CD14-positive monocyte (primary cell): ENCODE data around the gene SSB. TPM values are rescaled to one million over a fixed set of nuclear protein-coding genes. Genes with fewer than 3 reads are reported as not detected.

Source experiments
- DNase-seq, 3 donors: peaks; one replicate each; pipeline ENCODE4 v3.0.0-alpha.2; 2011 to 2022
- H2AFZ ChIP-seq: 2 replicates; pipeline ENCODE4 v1.6.0; 2012; ENCODE audit warnings: mild to moderate bottlenecking, low read depth, low read length, inconsistent platforms; ENCODE audit not compliant: insufficient read depth, poor library complexity, severe bottlenecking
- H3K27ac ChIP-seq, 2 donors: 1 replicate in 1 of 2; 2 replicates in 1 of 2; pipeline ENCODE4 v1.5.1; 2012 to 2013; ENCODE audit warnings: low read length in 2 of 2, control low read depth in 1 of 2, inconsistent platforms in 1 of 2, low read depth in 1 of 2, mild to moderate bottlenecking in 1 of 2
- H3K27me3 ChIP-seq, 2 donors: one replicate each; pipeline versions ENCODE4 v1.6.0 to v1.6.1; 2011 to 2013; ENCODE audit warnings: low read length in 2 of 2; ENCODE audit not compliant: control insufficient read depth in 2 of 2, insufficient read depth in 2 of 2
- H3K36me3 ChIP-seq, 2 donors: replicated peaks in 1 of 2; 1 replicate in 1 of 2; 2 replicates in 1 of 2; pipeline versions ENCODE4 v1.5.1 to v1.6.1; 2012 to 2013; ENCODE audit warnings: low read length in 2 of 2, control low read depth in 1 of 2, inconsistent platforms in 1 of 2, mild to moderate bottlenecking in 1 of 2; ENCODE audit not compliant: insufficient read depth in 2 of 2, control insufficient read depth in 1 of 2
- H3K4me1 ChIP-seq, 2 donors: 1 replicate in 1 of 2; 2 replicates in 1 of 2; pipeline versions ENCODE4 v1.5.1 to v1.6.1; 2012 to 2013; ENCODE audit warnings: low read length in 2 of 2, control low read depth in 1 of 2, inconsistent platforms in 1 of 2, mild to moderate bottlenecking in 1 of 2, moderate library complexity in 1 of 2; ENCODE audit not compliant: insufficient read depth in 2 of 2, control insufficient read depth in 1 of 2
- H3K4me2 ChIP-seq: replicated peaks from 2 replicates; pipeline ENCODE3; 2012; ENCODE audit warnings: low read length, moderate library complexity, mild to moderate bottlenecking; ENCODE audit not compliant: poor library complexity, severe bottlenecking; ENCODE audit errors: extremely low read depth
- H3K4me3 ChIP-seq, 3 experiments: fragments of 200-600 bp in 1 of 3; sonication (generic) in 1 of 3; replicated peaks in 1 of 3; 1 replicate in 2 of 3; 2 replicates in 1 of 3; pipeline ENCODE4 v1.5.1; 2011 to 2013; ENCODE audit warnings: low read length in 3 of 3, mild to moderate bottlenecking in 3 of 3, control low read depth in 2 of 3, low read depth in 2 of 3, inconsistent platforms in 1 of 3, moderate library complexity in 1 of 3
- H3K79me2 ChIP-seq: 2 replicates; pipeline ENCODE4 v1.6.0; 2012; ENCODE audit warnings: mild to moderate bottlenecking, control low read depth, inconsistent platforms, low read length, moderate library complexity; ENCODE audit not compliant: insufficient read depth
- H3K9ac ChIP-seq: 2 replicates; pipeline ENCODE4 v1.6.0; 2017; ENCODE audit warnings: low read length, mild to moderate bottlenecking; ENCODE audit not compliant: insufficient read depth, poor library complexity, severe bottlenecking
- H3K9me3 ChIP-seq, 2 donors: replicated peaks in 1 of 2; 1 replicate in 1 of 2; 2 replicates in 1 of 2; pipeline versions ENCODE4 v1.5.1 to v1.6.1; 2012 to 2013; ENCODE audit warnings: low read length in 2 of 2, control low read depth in 1 of 2; ENCODE audit not compliant: control insufficient read depth in 1 of 2, insufficient read depth in 1 of 2
- H4K20me1 ChIP-seq: 2 replicates; pipeline ENCODE4 v1.6.0; 2012; ENCODE audit warnings: mild to moderate bottlenecking, low read length, control low read depth, moderate library complexity; ENCODE audit not compliant: insufficient read depth
- H3K27ac Mint-ChIP-seq, 7 donors: one replicate each; pipeline ENCODE4 v1.8.0; 2020; ENCODE audit warnings: mild to moderate bottlenecking in 7 of 7, mixed read lengths in 7 of 7, moderate library complexity in 6 of 7, inconsistent platforms in 2 of 7
- H3K27me3 Mint-ChIP-seq, 3 donors: one replicate each; pipeline ENCODE4 v1.8.0; 2021 to 2022; ENCODE audit warnings: low read depth in 3 of 3, mild to moderate bottlenecking in 3 of 3, mixed read lengths in 3 of 3, moderate library complexity in 3 of 3, inconsistent platforms in 1 of 3
- H3K36me3 Mint-ChIP-seq, 2 donors: one replicate each; pipeline ENCODE4 v1.8.0; 2020; ENCODE audit warnings: mixed read lengths in 2 of 2, inconsistent platforms in 1 of 2, mild to moderate bottlenecking in 1 of 2
- H3K4me1 Mint-ChIP-seq: one replicate; pipeline ENCODE4 v1.8.0; 2020; ENCODE audit warnings: mild to moderate bottlenecking, mixed read lengths
- H3K4me3 Mint-ChIP-seq, 2 donors: one replicate each; pipeline ENCODE4 v1.8.0; 2020; ENCODE audit warnings: mild to moderate bottlenecking in 2 of 2, mixed read lengths in 2 of 2, moderate library complexity in 1 of 2
- H3K9me3 Mint-ChIP-seq, 7 donors: one replicate each; pipeline ENCODE4 v1.8.0; 2020 to 2022; ENCODE audit warnings: mixed read lengths in 7 of 7, mild to moderate bottlenecking in 6 of 7, moderate library complexity in 6 of 7, inconsistent platforms in 2 of 7
- WGBS: methylation state at CpG from one replicate; pipeline ENCODE4 v1.1.5; 2013; ENCODE audit warnings: missing lambda C conversion rate; ENCODE audit not compliant: insufficient coverage; 5-methylcytosine and 5-hydroxymethylcytosine counted together
- intact Hi-C, 2 donors: fragments of 100-400 bp; cut with micrococcal nuclease; formaldehyde crosslinking; loops; one replicate each; pipeline versions ENCODE4 v1.15.0 to v1.15.1; 2023
- polyA minus RNA-seq: library from RNA; depleted of rRNA, polyadenylated mRNA; stranded (reverse); fragments of >200 nt; gene quantifications from 2 replicates; pipeline ENCODE4 v1.2.3, GENCODE V29; 2012
- polyA plus RNA-seq, 3 donors: library from polyadenylated mRNA; depleted of rRNA in 1 of 3; unstranded in 2 of 3; stranded (reverse) in 1 of 3; fragments of 300-500 nt in 2 of 3; fragments of >200 nt in 1 of 3; fragmentation: Illumina TruSeq in 2 of 3; gene quantifications; 1 replicate in 2 of 3; 2 replicates in 1 of 3; pipeline ENCODE4 v1.2.3, GENCODE V29; 2012 to 2021
- total RNA-seq, 12 experiments: library from RNA in 1 of 12; stranded (reverse) in 1 of 12; fragments of 120-200 nt in 1 of 12; gene quantifications; one replicate each; pipeline ENCODE4 v1.2.4 and lab custom pipeline; 2013 to 2026; ENCODE audit warnings: mixed read lengths in 6 of 12, inconsistent platforms in 1 of 12
- TF ChIP-seq, protein P1 (sequence below): fragments of 200-600 bp; IDR thresholded peaks from one replicate; pipeline ENCODE4 v1.8.0; 2022; ENCODE audit warnings: antibody characterized with exemption, mild to moderate bottlenecking

The SSB gene
- 81.6 TPM for total RNA-seq (2013)
- polyA plus RNA-seq = 10 to 100 TPM; 32.6 to 88.7 (median 60.2) TPM
- polyA minus RNA-seq = 10.3 and 14.6 TPM in 2 replicates
- 15.4 to 50.3 (median 34.6) reads per million in 11 experiments for total RNA-seq (lab: John Stamatoyannopoulos, UW)

DNA sequence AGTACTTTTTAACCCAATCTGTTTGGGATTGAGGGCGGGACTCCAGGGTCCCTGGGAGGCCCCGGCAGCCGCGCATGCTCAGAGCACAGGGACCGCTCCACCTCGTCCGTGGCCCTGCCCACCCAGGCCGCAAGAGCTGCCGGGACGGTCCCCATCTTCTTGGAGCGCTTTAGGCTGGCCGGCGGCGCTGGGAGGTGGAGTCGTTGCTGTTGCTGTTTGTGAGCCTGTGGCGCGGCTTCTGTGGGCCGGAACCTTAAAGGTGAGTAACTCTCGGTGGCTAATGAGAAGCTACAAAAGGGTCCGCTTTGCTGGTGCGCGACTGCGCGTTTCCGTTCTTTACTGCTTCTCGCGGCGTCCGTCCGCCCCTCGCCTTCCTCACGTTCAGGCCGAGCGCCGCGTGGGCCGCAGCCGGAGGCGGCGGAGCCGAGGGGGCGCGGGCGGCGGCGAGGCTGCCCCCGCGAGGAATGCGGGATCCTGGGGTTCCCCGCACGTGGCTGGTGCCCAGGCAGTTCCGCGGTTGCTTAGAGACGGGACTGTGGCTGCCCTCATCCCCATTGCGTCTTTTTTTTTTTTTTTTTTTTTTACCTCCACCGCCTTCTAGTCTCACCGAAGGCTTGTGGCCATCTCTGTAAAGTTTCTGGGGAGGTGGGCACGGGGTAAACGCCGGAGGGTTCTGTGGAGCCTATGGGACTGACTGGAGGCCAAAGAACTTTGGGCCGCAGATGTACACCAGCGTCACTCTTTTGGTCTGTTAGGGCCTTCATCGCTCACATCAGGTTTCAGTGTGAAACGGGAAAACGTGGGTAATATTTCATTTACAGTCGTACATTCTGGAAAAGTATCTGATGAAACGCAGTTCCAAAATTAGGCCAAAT is at the start of gene SSB:
SSB (plus strand) TSS at position 154 of the 875 bp plus-strand sequence. CDS start 2,090 bp downstream, outside the sequence.
- Histone ChIP-seq H3K9me3 (no peaks in the 10 kb centered on the region), H3K79me2 (peaks cover 54% of the 10 kb centered on the region)
- H3K27me3 Mint-ChIP-seq = peaks cover 1 to 3% (median 2%) of the 10 kb centered on the region in 3 donors

GRCh38 chr2:169752752-169753151 is 45.9 kb upstream of the SSB start:
- H3K9me3 Mint-ChIP-seq = no peaks in the 10 kb centered on the region
- Histone ChIP-seq H3K9ac (no peak overlapping the region), H3K9me3 (no peaks in the 10 kb centered on the region), H3K36me3 (no peaks in the 10 kb centered on the region), H4K20me1 (no peaks in the 10 kb centered on the region), H3K4me1 (no peaks in the 10 kb centered on the region), H3K79me2 (no peaks in the 10 kb centered on the region), H2AFZ (no peak overlapping the region), H3K27me3 (no peaks in the 10 kb centered on the region), H3K4me3 (no peak overlapping the region), H3K4me2 (no peak overlapping the region), H3K27ac (no peak overlapping the region)
- no CpG with 5 or more reads among the region's 3 CpGs for WGBS
- no peaks in the 10 kb centered on the region for H3K4me1 Mint-ChIP-seq
- no peaks in the 10 kb centered on the region for H3K27me3 Mint-ChIP-seq
- H3K4me3 Mint-ChIP-seq = no peak overlapping the region
- no peak for DNase-seq
- no peak overlapping the region for H3K27ac Mint-ChIP-seq
- intact Hi-C loops = no loop called here
- no peaks in the 10 kb centered on the region for H3K36me3 Mint-ChIP-seq
- TF ChIP-seq, protein P1, sequence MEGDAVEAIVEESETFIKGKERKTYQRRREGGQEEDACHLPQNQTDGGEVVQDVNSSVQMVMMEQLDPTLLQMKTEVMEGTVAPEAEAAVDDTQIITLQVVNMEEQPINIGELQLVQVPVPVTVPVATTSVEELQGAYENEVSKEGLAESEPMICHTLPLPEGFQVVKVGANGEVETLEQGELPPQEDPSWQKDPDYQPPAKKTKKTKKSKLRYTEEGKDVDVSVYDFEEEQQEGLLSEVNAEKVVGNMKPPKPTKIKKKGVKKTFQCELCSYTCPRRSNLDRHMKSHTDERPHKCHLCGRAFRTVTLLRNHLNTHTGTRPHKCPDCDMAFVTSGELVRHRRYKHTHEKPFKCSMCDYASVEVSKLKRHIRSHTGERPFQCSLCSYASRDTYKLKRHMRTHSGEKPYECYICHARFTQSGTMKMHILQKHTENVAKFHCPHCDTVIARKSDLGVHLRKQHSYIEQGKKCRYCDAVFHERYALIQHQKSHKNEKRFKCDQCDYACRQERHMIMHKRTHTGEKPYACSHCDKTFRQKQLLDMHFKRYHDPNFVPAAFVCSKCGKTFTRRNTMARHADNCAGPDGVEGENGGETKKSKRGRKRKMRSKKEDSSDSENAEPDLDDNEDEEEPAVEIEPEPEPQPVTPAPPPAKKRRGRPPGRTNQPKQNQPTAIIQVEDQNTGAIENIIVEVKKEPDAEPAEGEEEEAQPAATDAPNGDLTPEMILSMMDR = no peak

More for the DNA sequence above, at the start of gene SSB:
- Mint-ChIP-seq H3K36me3 (peaks cover 15 to 26% of the 10 kb centered on the region in 2 donors), H3K4me1 (peaks cover 15% of the 10 kb centered on the region), H3K4me3 (peak within 1 kb of the TSS; percentile 85 to 91), H3K9me3 (peaks cover 0 to 3% (median 0%) of the 10 kb centered on the region in 7 donors), H3K27ac (peak within 1 kb of the TSS; percentile 64 to 91 (median 86))
- TF ChIP-seq, protein P1 = no peak
- Histone ChIP-seq H2AFZ (peak within 1 kb of the TSS; percentile 88), H3K4me3 (peak within 1 kb of the TSS; percentile 55 to 83 (median 75)), H3K9ac (peak within 1 kb of the TSS; percentile 72), H3K4me1 (peaks cover 12 to 21% of the 10 kb centered on the region in 2 donors), H4K20me1 (peaks cover 21% of the 10 kb centered on the region), H3K27me3 (no peaks in the 10 kb centered on the region), H3K36me3 (peaks cover 17 to 22% of the 10 kb centered on the region in 2 donors), H3K4me2 (peak within 1 kb of the TSS; percentile 71), H3K27ac (peak within 1 kb of the TSS; percentile 38 to 73)
- under 1% methylated on average over 56 of the region's 67 CpGs for WGBS
- intact Hi-C loops = no loop called here
- peak; percentile 68 to 70 (median 69) for DNase-seq
